ENCODE measurements around the gene LSAMP.
"Not testable (repeated sequence)": the region's sequence is repeated elsewhere in the genome, so short reads cannot be mapped to it uniquely, and the experiment has no call there.

LSAMP gene

GRCh38 chr3:115845986-115846385 is 599.3 kb downstream of the LSAMP start (continued):
- TF ChIP-seq ZBTB26 (tag by site-specific recombination; optimal IDR thresholded peaks at IDR 0.05) (no peak), ZSCAN16 (tag by site-specific recombination; IDR thresholded peaks at IDR 0.05) (no peak), ZNF704 (tag by site-specific recombination; IDR thresholded peaks at IDR 0.05) (no peak), ZNF544 (tag by site-specific recombination; IDR thresholded peaks at IDR 0.05) (no peak), ZBTB11 (tag by site-specific recombination; conservative IDR thresholded peaks at IDR 0.05; ENCODE audit: low read depth) (no peak)

- H3K4me1 ChIP-seq (ENCODE audit: control insufficient read depth, insufficient read depth, low read length); POLR2A ChIA-PET; H3K36me3 ChIP-seq (ENCODE audit: control insufficient read depth in 2 of 2, insufficient read depth in 1 of 2, low read length in 2 of 2); H3K27ac ChIP-seq (ENCODE audit: extremely low read depth, low read depth, low read length); H3K9me3 ChIP-seq (ENCODE audit: control insufficient read depth, insufficient read depth, low read depth, low read length); H3K4me3 ChIP-seq (ENCODE audit: low read depth, low read length): not testable (repeated sequence)
- CTCF ChIA-PET, result interaction anchor here (0.7 kb wide), 1 partner anchor 28 kb away, joined by 3 read pairs; no protein-coding TSS in a partner anchor
Observed at GRCh38 chr3:115844729-115845128, 600.6 kb downstream of the LSAMP start.

GRCh38 chr3:115843206-115843605 is 602.1 kb downstream of the LSAMP start:
- ChIA-PET CTCF (no interaction called here), POLR2A (no interaction called here)

GRCh38 chr3:115839246-115839645 is 606.0 kb downstream of the LSAMP start:
- H3K4me1 ChIP-seq (ENCODE audit: control insufficient read depth, insufficient read depth, low read length), result no peaks in the 10 kb centered on the region
- no peak overlapping the region for H3K27ac ChIP-seq (ENCODE audit: extremely low read depth, low read depth, low read length)
- TF ChIP-seq ZBTB49 (tag by site-specific recombination; IDR thresholded peaks at IDR 0.05; ENCODE audit: low read depth) (no peak), GLI2 (tag by site-specific recombination; IDR thresholded peaks at IDR 0.05; ENCODE audit: borderline replicate concordance, low read depth) (no peak), ZNF558 (tag by site-specific recombination; IDR thresholded peaks at IDR 0.05) (no peak), PRDM4 (tag by site-specific recombination; IDR thresholded peaks at IDR 0.05) (no peak), ZNF624 (tag by site-specific recombination; IDR thresholded peaks at IDR 0.05) (no peak), ZNF174 (tag by site-specific recombination; IDR thresholded peaks at IDR 0.05) (no peak), ZNF221 (tag by site-specific recombination; IDR thresholded peaks at IDR 0.05; ENCODE audit: borderline replicate concordance) (no peak), MZF1 (tag by site-specific recombination; IDR thresholded peaks at IDR 0.05; ENCODE audit: borderline replicate concordance) (no peak), ZNF274 (IDR thresholded peaks at IDR 0.05; ENCODE audit: low read length) (no peak), ZNF274 (tag by site-specific recombination; IDR thresholded peaks at IDR 0.05; ENCODE audit: borderline replicate concordance) (no peak), ZNF114 (tag by site-specific recombination; IDR thresholded peaks at IDR 0.05) (no peak)
- H3K4me3 ChIP-seq (ENCODE audit: low read depth, low read length), result no peak overlapping the region
- ChIA-PET POLR2A (no interaction called here), CTCF (no interaction called here)
- no peaks in the 10 kb centered on the region for H3K9me3 ChIP-seq (ENCODE audit: control insufficient read depth, insufficient read depth, low read depth, low read length)
- H3K36me3 ChIP-seq (ENCODE audit: control insufficient read depth in 2 of 2, insufficient read depth in 1 of 2, low read length in 2 of 2), result no peaks in the 10 kb centered on the region

More at GRCh38 chr3:115843206-115843605, 602.1 kb downstream of the LSAMP start:
- Histone ChIP-seq H3K4me1 (ENCODE audit: control insufficient read depth, insufficient read depth, low read length) (no peaks in the 10 kb centered on the region), H3K36me3 (ENCODE audit: control insufficient read depth in 2 of 2, insufficient read depth in 1 of 2, low read length in 2 of 2) (no peaks in the 10 kb centered on the region), H3K27ac (ENCODE audit: extremely low read depth, low read depth, low read length) (no peak overlapping the region), H3K4me3 (ENCODE audit: low read depth, low read length) (no peak overlapping the region), H3K9me3 (ENCODE audit: control insufficient read depth, insufficient read depth, low read depth, low read length) (no peaks in the 10 kb centered on the region)
- no peak for TF ChIP-seq ZFP41 (tag by site-specific recombination; IDR thresholded peaks at IDR 0.05; ENCODE audit: borderline replicate concordance)
